Measurements from ENCODE around the gene WDFY2. TPM values are rescaled to one million over a fixed set of nuclear protein-coding genes. Genes with fewer than 3 reads are reported as not detected.

The WDFY2 gene
- total and polyA plus RNA-seq, 10 of the 15 experiments (the other 5 are each of a cell fraction or from before 2014, with no cell fraction given) = 2.1 to 13.0 (median 8.1) TPM

DNA sequence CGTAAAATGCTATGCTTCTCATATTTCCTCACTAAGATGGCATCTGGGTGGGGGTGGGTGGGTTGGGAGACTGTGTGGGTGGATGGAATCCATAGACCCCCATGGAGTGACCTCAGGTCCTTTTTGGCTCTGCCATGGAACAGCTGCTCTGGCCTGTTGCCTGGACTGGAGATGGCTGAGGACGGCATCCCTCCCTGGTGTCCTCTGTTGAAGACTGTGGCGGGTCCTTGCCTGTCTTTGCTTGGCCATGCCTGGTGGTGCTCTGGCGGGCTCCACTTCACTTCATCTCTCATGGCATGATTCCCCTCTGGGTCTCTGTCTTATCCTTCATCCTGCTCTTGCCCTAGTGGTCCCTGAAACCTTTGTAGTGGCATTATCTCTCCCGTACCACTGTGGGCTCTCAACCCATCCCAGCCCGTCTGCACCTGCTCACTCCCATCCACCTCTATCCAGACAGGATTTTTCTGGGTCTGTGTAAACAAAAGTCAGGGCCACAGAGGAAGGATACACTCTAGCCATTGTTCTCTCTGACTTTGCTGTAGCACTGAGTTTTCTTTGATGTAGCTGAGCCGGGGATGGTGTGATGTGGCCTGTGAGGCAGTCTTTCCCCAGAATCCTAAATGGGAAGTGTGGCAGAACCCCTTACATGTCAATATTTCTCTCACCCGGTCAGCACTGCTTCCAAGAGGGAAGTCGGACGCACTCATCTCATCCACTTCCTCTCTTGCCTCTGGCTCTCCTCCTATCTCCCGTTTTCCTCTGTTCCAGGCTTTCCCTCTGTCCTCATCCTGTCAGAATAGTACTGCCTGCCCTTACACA, 36.1 kb downstream of the WDFY2 start:
- ATAC-seq = no peak
- Histone ChIP-seq H3K27ac (ENCODE audit: control insufficient read depth, insufficient read depth) (no peak overlapping the region), H3K4me3 (no peak overlapping the region), H3K9ac (ENCODE audit: control insufficient read depth, insufficient read depth, low read length) (no peak overlapping the region), H2AFZ (ENCODE audit: control insufficient read depth, low read depth, low read length) (no peak overlapping the region), H3K36me3 (ENCODE audit: control insufficient read depth in 2 of 2, insufficient read depth in 2 of 2, low read length in 1 of 2) (no peaks in the 10 kb centered on the region), H4K20me1 (ENCODE audit: control insufficient read depth, insufficient read depth) (no peaks in the 10 kb centered on the region), H3K9me3 (replicated peaks; ENCODE audit: control insufficient read depth, insufficient read depth, low read length) (no peaks in the 10 kb centered on the region), H3K27me3 (replicated peaks in 1 of 2; ENCODE audit: control insufficient read depth in 2 of 2, insufficient read depth in 2 of 2, low read length in 1 of 2) (no peaks in the 10 kb centered on the region), H3K79me2 (ENCODE audit: control insufficient read depth, insufficient read depth, low read length) (peaks cover 6% of the 10 kb centered on the region; the same call in 1 of the 2 replicates), H3K4me1 (ENCODE audit: control insufficient read depth, insufficient read depth, low read length) (peaks cover 13% of the 10 kb centered on the region), H3K4me2 (ENCODE audit: control insufficient read depth, insufficient read depth) (no peak overlapping the region)
- ChIA-PET RAD21 (ENCODE audit: unreplicated experiment) (interaction anchor here (1.3 to 1.4 kb wide), 2 partner anchors 11 to 34 kb away, joined by 3 to 5 read pairs; no protein-coding TSS in a partner anchor), SMC1A (ENCODE audit: uncharacterized antibody, unreplicated experiment) (interaction anchor here (0.9 to 2.4 kb wide), 5 partner anchors 11 to 144 kb away, joined by 3 to 7 read pairs (median 3); no protein-coding TSS in a partner anchor), POLR2A (interaction anchor here (0.5 kb wide), 1 partner anchor 72 kb away, joined by 7 read pairs; no protein-coding TSS in a partner anchor), CTCF (interaction anchor here (0.8 kb wide), 2 partner anchors 9 to 10 kb away, joined by 3 read pairs; no protein-coding TSS in a partner anchor)
- no peak for DNase-seq (ENCODE audit: low read depth, low spot score)
- no TSS peak for BruUV-seq (replicated peaks)
- FAIRE-seq = no peak
- in situ Hi-C loops (cut with MboI) = no loop called here
- intact Hi-C loops (cut with micrococcal nuclease; ENCODE audit: unreplicated experiment) = no loop called here
- 92% methylated on average over 11 of the region's 11 CpGs for WGBS (ENCODE audit: insufficient coverage, insufficient replicate concordance, low lambda C conversion rate, missing lambda C conversion rate)
- no peak for TF ChIP-seq IKZF2 (IDR thresholded peaks at IDR 0.05)
- TF ChIP-seq, protein P1, sequence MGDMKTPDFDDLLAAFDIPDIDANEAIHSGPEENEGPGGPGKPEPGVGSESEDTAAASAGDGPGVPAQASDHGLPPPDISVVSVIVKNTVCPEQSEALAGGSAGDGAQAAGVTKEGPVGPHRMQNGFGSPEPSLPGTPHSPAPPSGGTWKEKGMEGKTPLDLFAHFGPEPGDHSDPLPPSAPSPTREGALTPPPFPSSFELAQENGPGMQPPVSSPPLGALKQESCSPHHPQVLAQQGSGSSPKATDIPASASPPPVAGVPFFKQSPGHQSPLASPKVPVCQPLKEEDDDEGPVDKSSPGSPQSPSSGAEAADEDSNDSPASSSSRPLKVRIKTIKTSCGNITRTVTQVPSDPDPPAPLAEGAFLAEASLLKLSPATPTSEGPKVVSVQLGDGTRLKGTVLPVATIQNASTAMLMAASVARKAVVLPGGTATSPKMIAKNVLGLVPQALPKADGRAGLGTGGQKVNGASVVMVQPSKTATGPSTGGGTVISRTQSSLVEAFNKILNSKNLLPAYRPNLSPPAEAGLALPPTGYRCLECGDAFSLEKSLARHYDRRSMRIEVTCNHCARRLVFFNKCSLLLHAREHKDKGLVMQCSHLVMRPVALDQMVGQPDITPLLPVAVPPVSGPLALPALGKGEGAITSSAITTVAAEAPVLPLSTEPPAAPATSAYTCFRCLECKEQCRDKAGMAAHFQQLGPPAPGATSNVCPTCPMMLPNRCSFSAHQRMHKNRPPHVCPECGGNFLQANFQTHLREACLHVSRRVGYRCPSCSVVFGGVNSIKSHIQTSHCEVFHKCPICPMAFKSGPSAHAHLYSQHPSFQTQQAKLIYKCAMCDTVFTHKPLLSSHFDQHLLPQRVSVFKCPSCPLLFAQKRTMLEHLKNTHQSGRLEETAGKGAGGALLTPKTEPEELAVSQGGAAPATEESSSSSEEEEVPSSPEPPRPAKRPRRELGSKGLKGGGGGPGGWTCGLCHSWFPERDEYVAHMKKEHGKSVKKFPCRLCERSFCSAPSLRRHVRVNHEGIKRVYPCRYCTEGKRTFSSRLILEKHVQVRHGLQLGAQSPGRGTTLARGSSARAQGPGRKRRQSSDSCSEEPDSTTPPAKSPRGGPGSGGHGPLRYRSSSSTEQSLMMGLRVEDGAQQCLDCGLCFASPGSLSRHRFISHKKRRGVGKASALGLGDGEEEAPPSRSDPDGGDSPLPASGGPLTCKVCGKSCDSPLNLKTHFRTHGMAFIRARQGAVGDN (IDR thresholded peaks at IDR 0.05) = no peak
- no peak for TF ChIP-seq JUND (IDR thresholded peaks at IDR 0.05; ENCODE audit: low read depth, low read length)
- TF ChIP-seq, protein P2, sequence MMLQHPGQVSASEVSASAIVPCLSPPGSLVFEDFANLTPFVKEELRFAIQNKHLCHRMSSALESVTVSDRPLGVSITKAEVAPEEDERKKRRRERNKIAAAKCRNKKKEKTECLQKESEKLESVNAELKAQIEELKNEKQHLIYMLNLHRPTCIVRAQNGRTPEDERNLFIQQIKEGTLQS (IDR thresholded peaks at IDR 0.05; ENCODE audit: borderline replicate concordance, extremely low read depth, low read depth, low read length) = no peak
- TF ChIP-seq POU2F2 (IDR thresholded peaks at IDR 0.05; ENCODE audit: borderline replicate concordance, low read depth, low read length) = no peak
- TF ChIP-seq EED (IDR thresholded peaks at IDR 0.05; ENCODE audit: low read depth) = no peak
- TF ChIP-seq TCF12 (IDR thresholded peaks at IDR 0.05; ENCODE audit: low read depth, low read length) = no peak
- TF ChIP-seq, protein P3, sequence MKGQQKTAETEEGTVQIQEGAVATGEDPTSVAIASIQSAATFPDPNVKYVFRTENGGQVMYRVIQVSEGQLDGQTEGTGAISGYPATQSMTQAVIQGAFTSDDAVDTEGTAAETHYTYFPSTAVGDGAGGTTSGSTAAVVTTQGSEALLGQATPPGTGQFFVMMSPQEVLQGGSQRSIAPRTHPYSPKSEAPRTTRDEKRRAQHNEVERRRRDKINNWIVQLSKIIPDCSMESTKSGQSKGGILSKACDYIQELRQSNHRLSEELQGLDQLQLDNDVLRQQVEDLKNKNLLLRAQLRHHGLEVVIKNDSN (IDR thresholded peaks at IDR 0.05; ENCODE audit: borderline replicate concordance, extremely low read length, insufficient read depth, low read depth, low read length) = no peak
- TF ChIP-seq HCFC1 (IDR thresholded peaks at IDR 0.05; ENCODE audit: low read length) = no peak
- TF ChIP-seq FOS (IDR thresholded peaks at IDR 0.05; ENCODE audit: borderline replicate concordance, extremely low read depth, insufficient read length) = no peak
- TF ChIP-seq, protein P4, sequence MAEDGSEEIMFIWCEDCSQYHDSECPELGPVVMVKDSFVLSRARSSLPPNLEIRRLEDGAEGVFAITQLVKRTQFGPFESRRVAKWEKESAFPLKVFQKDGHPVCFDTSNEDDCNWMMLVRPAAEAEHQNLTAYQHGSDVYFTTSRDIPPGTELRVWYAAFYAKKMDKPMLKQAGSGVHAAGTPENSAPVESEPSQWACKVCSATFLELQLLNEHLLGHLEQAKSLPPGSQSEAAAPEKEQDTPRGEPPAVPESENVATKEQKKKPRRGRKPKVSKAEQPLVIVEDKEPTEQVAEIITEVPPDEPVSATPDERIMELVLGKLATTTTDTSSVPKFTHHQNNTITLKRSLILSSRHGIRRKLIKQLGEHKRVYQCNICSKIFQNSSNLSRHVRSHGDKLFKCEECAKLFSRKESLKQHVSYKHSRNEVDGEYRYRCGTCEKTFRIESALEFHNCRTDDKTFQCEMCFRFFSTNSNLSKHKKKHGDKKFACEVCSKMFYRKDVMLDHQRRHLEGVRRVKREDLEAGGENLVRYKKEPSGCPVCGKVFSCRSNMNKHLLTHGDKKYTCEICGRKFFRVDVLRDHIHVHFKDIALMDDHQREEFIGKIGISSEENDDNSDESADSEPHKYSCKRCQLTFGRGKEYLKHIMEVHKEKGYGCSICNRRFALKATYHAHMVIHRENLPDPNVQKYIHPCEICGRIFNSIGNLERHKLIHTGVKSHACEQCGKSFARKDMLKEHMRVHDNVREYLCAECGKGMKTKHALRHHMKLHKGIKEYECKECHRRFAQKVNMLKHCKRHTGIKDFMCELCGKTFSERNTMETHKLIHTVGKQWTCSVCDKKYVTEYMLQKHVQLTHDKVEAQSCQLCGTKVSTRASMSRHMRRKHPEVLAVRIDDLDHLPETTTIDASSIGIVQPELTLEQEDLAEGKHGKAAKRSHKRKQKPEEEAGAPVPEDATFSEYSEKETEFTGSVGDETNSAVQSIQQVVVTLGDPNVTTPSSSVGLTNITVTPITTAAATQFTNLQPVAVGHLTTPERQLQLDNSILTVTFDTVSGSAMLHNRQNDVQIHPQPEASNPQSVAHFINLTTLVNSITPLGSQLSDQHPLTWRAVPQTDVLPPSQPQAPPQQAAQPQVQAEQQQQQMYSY (CRISPR knock-in tag; IDR thresholded peaks at IDR 0.05) = no peak
- no peak for TF ChIP-seq SMAD1 (IDR thresholded peaks at IDR 0.05; ENCODE audit: low read depth, partially characterized antibody)
- TF ChIP-seq RFX5 (IDR thresholded peaks at IDR 0.05; ENCODE audit: low read depth, low read length) = no peak

All from GM12878 (cell line).